GM10266 (cell line): Measurements from ENCODE around the gene SP110.

ENCODE experiments used
- DNase-seq: peaks from one replicate; pipeline ENCODE4 v3.0.0; 2012; ENCODE audit errors: extremely low spot score
- CTCF ChIP-seq: IDR thresholded peaks from 2 replicates; pipeline ENCODE4 v1.5.1; 2012; ENCODE audit warnings: mild to moderate bottlenecking, low read depth; ENCODE audit not compliant: control insufficient read depth, insufficient read depth; ENCODE audit errors: missing control alignments

SP110 gene

DNA sequence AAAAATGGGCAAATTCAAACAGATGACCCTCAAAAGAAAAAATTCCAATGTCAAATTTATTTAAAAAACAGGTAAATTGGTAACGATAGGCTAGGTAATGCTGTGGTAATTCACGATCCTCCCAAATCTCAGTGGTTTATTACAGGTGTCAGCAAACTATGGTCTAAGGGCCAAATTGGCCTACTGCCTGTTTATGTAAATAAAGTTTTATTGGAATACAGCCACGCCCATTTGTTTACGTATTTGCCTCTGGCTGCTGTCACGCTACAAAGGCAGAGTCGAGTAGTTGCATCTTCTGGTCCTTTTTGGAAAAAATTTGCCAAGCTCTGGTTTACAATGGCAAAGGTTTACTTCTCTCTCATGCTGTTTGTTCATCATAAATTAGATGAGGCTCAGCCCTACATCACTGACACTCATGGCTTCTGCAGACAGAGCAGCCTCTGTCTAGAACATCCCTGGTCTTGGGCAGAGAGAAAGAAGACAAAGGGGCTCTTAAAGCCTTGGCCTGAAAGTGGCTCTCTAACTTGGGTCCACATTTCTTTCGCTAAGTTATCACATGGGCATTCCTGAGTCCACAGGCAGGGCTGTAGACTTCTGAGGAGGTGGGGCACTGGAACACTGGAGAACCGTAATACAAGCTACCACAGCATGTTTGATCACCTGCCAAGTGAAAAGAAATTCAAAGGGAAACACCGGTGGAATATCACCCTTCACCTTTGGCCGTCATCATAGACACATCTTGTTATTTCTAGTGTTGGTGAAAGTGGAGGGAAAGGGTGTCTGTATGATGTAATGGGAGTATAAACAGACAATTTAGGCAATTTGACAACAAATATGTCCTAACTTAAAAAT is 34.8 kb downstream of the SP110 start:
- no peak for DNase-seq
- TF ChIP-seq CTCF = no peak

DNA sequence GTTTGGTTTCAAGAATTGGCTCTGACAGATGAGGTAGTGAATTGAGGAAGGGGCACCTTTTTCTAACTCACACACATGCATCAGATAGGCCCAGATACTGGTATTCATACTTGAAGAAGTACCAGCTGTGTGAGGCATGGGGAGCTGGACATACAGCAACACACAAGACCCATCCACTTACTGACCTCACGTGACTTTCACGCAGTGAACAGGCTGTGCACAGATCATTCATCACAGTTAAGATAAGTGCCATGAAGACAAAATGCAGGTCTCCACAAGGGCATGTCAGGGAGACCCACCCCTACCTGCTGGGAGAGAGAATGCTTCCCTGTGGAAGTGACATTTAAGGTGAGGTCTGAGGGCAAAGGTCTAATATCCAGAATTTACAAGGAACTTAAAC is 38.6 kb downstream of the SP110 start:
- no peak for DNase-seq
- no peak for TF ChIP-seq CTCF

DNA sequence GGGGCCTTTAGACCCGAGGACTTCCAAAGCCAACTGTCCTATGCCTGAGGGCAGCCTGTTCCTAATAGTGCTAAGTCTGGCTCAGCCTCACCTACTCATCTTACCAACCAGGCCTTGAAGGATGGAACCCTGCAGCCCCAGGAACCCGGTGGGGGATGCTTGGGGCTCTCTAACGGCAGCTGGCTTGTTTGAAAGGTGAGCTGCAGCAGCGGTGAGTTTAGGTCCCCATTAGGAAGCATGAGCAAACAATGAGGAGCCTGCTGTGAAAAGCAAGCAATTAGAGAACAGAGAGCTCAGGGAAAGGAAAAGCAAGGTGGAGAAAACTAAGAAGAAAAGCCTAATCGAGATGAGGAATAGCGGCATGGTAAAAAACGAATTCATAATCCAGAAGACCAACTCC is 39.9 kb downstream of the SP110 start:
- TF ChIP-seq CTCF = no peak
- DNase-seq = no peak

DNA sequence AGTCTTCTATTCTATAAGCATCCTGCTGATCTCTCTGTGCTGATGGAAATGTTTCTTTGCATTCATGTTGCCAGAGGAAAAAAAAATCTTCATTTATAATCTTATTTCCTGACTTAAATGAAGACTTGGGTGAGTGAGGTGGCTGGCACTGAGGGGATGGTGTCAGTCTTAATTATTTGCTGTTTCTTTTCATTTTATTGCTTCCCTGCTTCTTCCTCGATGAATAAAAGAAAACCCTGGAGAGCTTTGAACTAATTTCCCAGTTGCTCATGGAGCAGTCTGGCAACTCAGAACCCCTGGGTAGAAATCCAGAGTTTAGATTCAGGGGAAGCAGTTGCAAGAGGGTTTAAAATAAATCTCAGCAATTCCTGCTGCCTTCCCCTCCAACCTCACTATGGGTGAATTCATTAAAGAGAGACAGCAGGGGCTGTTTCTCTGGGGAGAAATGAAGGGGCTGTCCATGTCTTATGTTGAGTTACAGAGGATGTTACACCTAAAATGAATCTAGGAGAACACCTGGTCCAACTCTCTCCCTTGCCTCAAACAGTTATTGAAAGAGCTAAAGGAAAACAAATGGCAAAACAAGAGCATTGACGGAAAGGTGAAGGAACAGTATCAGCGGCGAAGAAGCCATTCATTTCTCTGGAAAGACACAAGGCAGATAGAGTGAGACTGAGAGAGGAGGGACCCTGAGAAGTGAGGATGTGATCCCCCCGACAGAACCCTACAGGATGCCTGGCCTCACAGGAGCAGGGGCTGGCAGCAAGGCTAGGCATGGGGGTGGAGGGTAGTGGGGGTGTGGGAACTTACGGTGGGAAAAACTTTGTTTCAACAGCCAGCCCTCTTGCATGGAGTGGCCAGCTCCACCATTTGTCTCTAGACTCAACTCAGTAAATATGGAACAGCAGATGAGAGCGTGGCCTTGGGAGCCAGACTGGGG is 41.0 kb downstream of the SP110 start:
- DNase-seq = no peak
- TF ChIP-seq CTCF = no peak

GRCh38 chr2:230176996-230177395 is 42.8 kb downstream of the SP110 start:
- no peak for DNase-seq
- no peak for TF ChIP-seq CTCF

DNA sequence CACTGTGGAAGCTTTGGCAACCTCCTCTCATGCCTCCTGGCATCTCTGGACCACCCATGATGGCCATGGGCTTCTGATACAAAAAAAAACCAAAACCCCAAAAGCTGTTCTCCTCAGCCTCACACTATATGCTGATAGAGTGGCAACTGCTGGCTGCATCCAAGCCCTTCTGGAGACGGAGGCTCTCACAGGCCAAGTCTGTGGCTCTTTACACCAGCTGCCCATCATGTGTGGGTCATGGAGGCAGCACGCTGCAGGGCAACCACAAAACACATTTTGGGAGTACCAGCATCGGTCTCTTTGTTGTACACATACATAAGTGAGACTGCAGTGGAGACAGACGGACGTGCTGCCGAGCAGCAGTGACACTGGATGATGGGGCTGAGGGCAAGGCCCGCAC is 45.3 kb downstream of the SP110 start:
- no peak for DNase-seq
- TF ChIP-seq CTCF = no peak

GRCh38 chr2:230172852-230173251 is 46.9 kb downstream of the SP110 start:
- no peak for TF ChIP-seq CTCF
- DNase-seq = no peak
